ENCODE results near the gene EXOC6. TPM values are rescaled to one million over a fixed set of nuclear protein-coding genes. Genes with fewer than 3 reads are reported as not detected.

Gene EXOC6
- total RNA-seq, 1 experiment from 2014 or later = 9.3 TPM

DNA sequence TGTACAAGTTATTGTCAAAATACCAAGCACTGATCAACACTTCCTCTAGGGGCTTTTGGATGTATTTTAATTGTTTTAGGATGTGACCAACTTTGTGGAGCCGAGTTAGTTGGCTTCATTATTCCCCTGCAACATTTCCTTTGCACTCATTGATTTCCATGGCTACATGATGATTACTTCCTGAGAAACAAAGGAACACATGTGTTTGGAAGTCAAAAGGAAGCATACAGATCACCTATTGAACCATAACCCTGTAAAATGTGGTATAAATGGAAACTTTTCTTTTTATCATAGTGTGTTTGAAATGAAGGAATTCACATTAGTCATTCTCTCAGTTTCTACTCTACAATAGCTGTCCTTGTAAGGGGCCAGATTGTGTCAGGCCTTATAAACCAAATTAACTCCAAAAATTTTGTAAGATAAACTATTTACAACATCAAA, 32.2 kb upstream of the EXOC6 start:
- Histone ChIP-seq H4K20me1 (ENCODE audit: insufficient read depth) (no peaks in the 10 kb centered on the region), H3K4me1 (replicated peaks; ENCODE audit: insufficient read depth) (no peaks in the 10 kb centered on the region), H2AFZ (no peak overlapping the region), H3K27ac (no peak overlapping the region), H3K9me2 (ENCODE audit: insufficient read depth) (no peaks in the 10 kb centered on the region), H3K27me3 (ENCODE audit: insufficient read depth, low read depth) (no peaks in the 10 kb centered on the region), H3K4me3 (no peak overlapping the region), H3K79me2 (ENCODE audit: low read depth) (no peaks in the 10 kb centered on the region), H3F3A (ENCODE audit: insufficient read depth, low read depth) (no peaks in the 10 kb centered on the region), H3K9me3 (ENCODE audit: insufficient read depth, low read depth) (no peaks in the 10 kb centered on the region), H3K36me3 (ENCODE audit: low read depth) (no peaks in the 10 kb centered on the region), H3K4me2 (no peak overlapping the region)
- ChIA-PET POLR2A (ENCODE audit: unreplicated experiment) (no interaction called here), CTCF (no interaction called here)
- peak in 1 of 2 experiments; percentile 49 for DNase-seq
- TF ChIP-seq, protein P1, sequence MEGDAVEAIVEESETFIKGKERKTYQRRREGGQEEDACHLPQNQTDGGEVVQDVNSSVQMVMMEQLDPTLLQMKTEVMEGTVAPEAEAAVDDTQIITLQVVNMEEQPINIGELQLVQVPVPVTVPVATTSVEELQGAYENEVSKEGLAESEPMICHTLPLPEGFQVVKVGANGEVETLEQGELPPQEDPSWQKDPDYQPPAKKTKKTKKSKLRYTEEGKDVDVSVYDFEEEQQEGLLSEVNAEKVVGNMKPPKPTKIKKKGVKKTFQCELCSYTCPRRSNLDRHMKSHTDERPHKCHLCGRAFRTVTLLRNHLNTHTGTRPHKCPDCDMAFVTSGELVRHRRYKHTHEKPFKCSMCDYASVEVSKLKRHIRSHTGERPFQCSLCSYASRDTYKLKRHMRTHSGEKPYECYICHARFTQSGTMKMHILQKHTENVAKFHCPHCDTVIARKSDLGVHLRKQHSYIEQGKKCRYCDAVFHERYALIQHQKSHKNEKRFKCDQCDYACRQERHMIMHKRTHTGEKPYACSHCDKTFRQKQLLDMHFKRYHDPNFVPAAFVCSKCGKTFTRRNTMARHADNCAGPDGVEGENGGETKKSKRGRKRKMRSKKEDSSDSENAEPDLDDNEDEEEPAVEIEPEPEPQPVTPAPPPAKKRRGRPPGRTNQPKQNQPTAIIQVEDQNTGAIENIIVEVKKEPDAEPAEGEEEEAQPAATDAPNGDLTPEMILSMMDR (conservative IDR thresholded peaks at IDR 0.05) = no peak
- no peak for TF ChIP-seq EZH2 (IDR thresholded peaks at IDR 0.05; ENCODE audit: low read depth)
- BruUV-seq (replicated peaks) = no TSS peak
- intact Hi-C loops (cut with micrococcal nuclease; ENCODE audit: unreplicated experiment) = no loop called here

DNA sequence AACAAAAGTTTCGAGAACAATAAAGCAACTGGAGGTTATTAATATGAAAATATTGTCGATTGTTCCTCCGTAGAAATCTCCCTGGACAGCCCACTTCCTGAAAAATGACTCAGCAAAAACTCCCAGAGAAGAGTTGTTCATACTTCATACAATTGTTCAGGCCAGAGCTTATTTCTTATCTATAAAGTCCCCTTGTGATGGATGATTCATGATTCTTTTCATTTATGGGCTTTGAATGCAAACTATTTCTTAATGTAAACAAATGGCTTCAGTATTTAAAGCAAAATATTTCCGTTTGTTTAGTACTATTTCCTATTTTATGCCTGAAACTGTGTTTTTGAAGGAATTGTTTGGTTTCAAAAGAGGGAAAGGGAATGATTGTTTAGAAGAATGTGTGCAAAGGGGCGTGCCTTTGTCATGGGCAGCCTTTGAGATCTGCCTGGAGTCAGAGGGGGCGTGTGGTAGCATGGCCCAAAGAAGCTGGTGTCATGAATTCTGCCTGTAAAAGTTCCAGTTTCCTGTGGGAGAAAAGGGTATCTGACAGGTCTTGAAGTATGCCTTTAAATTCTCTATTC, 26.2 kb upstream of the EXOC6 start:
- no peaks in the 10 kb centered on the region for H3K79me2 ChIP-seq (ENCODE audit: low read depth)
- intact Hi-C loops (cut with micrococcal nuclease; ENCODE audit: unreplicated experiment) = no loop called here
- peak overlapping the region; percentile 63 for H3K4me2 ChIP-seq
- CTCF ChIA-PET = no interaction called here
- no peaks in the 10 kb centered on the region for H3K9me2 ChIP-seq (ENCODE audit: insufficient read depth)
- peak; percentile 4 to 81 for DNase-seq
- H4K20me1 ChIP-seq (ENCODE audit: insufficient read depth) = no peaks in the 10 kb centered on the region
- no peaks in the 10 kb centered on the region for H3K27me3 ChIP-seq (ENCODE audit: insufficient read depth, low read depth)
- no peak overlapping the region for H3K4me3 ChIP-seq
- no peaks in the 10 kb centered on the region for H3K36me3 ChIP-seq (ENCODE audit: low read depth)
- POLR2A ChIA-PET (ENCODE audit: unreplicated experiment) = no interaction called here
- TF ChIP-seq, protein P1 (conservative IDR thresholded peaks at IDR 0.05) = no peak
- no peak for TF ChIP-seq EZH2 (IDR thresholded peaks at IDR 0.05; ENCODE audit: low read depth)
- peak overlapping the region; percentile 96 for H3K27ac ChIP-seq
- H3F3A ChIP-seq (ENCODE audit: insufficient read depth, low read depth) = peaks cover 20% of the 10 kb centered on the region
- peaks cover 16% of the 10 kb centered on the region for H3K4me1 ChIP-seq (replicated peaks; ENCODE audit: insufficient read depth)
- no peaks in the 10 kb centered on the region for H3K9me3 ChIP-seq (ENCODE audit: insufficient read depth, low read depth)
- TSS peak; percentile 52 for BruUV-seq (replicated peaks)
- H2AFZ ChIP-seq = peak overlapping the region; percentile 63

DNA sequence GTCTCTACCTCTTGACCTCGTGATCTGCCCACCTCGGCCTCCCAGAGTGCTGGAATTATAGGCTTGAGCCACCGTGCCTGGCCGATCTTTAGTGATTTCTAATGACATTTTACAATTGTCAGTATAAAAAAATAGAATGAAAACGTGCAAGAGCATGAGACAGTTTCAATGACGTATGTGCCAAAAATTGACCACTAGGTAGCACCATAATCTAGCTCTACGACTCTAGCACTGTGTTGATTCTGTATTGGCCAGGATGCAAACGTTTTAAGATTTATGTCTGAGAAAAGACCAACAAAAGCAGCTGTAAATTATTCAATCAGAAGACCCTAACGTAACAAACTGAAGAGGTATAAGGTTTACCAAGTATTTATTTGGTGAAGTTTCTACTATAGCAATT, 25.4 kb upstream of the EXOC6 start:
- no peaks in the 10 kb centered on the region for H3K9me2 ChIP-seq (ENCODE audit: insufficient read depth)
- H3K36me3 ChIP-seq (ENCODE audit: low read depth) = no peaks in the 10 kb centered on the region
- no peaks in the 10 kb centered on the region for H3K79me2 ChIP-seq (ENCODE audit: low read depth)
- CTCF ChIA-PET = interaction anchor here (0.6 kb wide), 2 partner anchors 185 to 186 kb away, joined by 6 to 8 read pairs; no protein-coding TSS in a partner anchor
- DNase-seq = no peak
- no peak overlapping the region for H3K4me2 ChIP-seq
- no peak overlapping the region for H2AFZ ChIP-seq
- no TSS peak for BruUV-seq (replicated peaks)
- intact Hi-C loops (cut with micrococcal nuclease; ENCODE audit: unreplicated experiment) = no loop called here
- peaks cover 16% of the 10 kb centered on the region for H3K4me1 ChIP-seq (replicated peaks; ENCODE audit: insufficient read depth)
- no peaks in the 10 kb centered on the region for H3K9me3 ChIP-seq (ENCODE audit: insufficient read depth, low read depth)
- POLR2A ChIA-PET (ENCODE audit: unreplicated experiment) = interaction anchor here (0.7 kb wide), 1 partner anchor 109 kb away, joined by 8 read pairs; no protein-coding TSS in a partner anchor
- no peaks in the 10 kb centered on the region for H3K27me3 ChIP-seq (ENCODE audit: insufficient read depth, low read depth)
- TF ChIP-seq EZH2 (IDR thresholded peaks at IDR 0.05; ENCODE audit: low read depth) = no peak
- TF ChIP-seq, protein P1 (conservative IDR thresholded peaks at IDR 0.05) = no peak
- H3K4me3 ChIP-seq = no peak overlapping the region
- no peaks in the 10 kb centered on the region for H4K20me1 ChIP-seq (ENCODE audit: insufficient read depth)
- peaks cover 20% of the 10 kb centered on the region for H3F3A ChIP-seq (ENCODE audit: insufficient read depth, low read depth)
- peak overlapping the region; percentile 96 for H3K27ac ChIP-seq

All from PC-9 (cell line).